Ascending aorta (tissue), 2 donors: ENCODE measurements around the gene SUB1. TPM values are rescaled to one million over a fixed set of nuclear protein-coding genes. Genes with fewer than 3 reads are reported as not detected.
"Not testable (repeated sequence)": the region's sequence is repeated elsewhere in the genome, so short reads cannot be mapped to it uniquely, and the experiment has no call there.

Experiments
- DNase-seq, 2 donors: peaks; one replicate each; pipeline ENCODE4 v3.0.0-alpha.2; 2019; ENCODE audit warnings: low spot score in 2 of 2
- H3K27ac ChIP-seq, 2 donors: fragments of 200-600 bp; sonication (generic); one replicate each; pipeline ENCODE4 v1.5.1; 2016 to 2017; ENCODE audit warnings: mild to moderate bottlenecking in 1 of 2
- H3K27me3 ChIP-seq: fragments of 200-600 bp; sonication (generic); one replicate; pipeline ENCODE4 v1.5.1; 2017
- H3K36me3 ChIP-seq, 2 donors: fragments of 200-600 bp; sonication (generic); one replicate each; pipeline ENCODE4 v1.5.1; 2016
- H3K4me1 ChIP-seq, 2 donors: fragments of 200-600 bp; sonication (generic); one replicate each; pipeline ENCODE4 v1.5.1; 2016 to 2017; ENCODE audit warnings: mild to moderate bottlenecking in 1 of 2
- H3K4me3 ChIP-seq, 2 donors: fragments of 200-600 bp; sonication (generic); one replicate each; pipeline ENCODE4 v1.5.1; 2016 to 2017; ENCODE audit warnings: mild to moderate bottlenecking in 1 of 2
- H3K9me3 ChIP-seq, 2 donors: fragments of 200-600 bp; sonication (generic); one replicate each; pipeline ENCODE4 v1.5.1; 2016
- CTCF ChIP-seq, 3 experiments: fragments of 200-600 bp in 2 of 3; fragments of 450-650 bp in 1 of 3; sonication (generic) in 2 of 3; IDR thresholded peaks; one replicate each; pipeline ENCODE4 v1.5.1; 2016 to 2019; ENCODE audit warnings: antibody characterized with exemption in 3 of 3, mild to moderate bottlenecking in 1 of 3, moderate library complexity in 1 of 3
- intact Hi-C: fragments of 100-400 bp; cut with DNase I; formaldehyde crosslinking; loops from one replicate; pipeline ENCODE4 v1.15.1; 2023
- total RNA-seq: library from RNA; depleted of rRNA; stranded (reverse); fragments of >200 nt; gene quantifications from one replicate; pipeline ENCODE4 v1.1.0, GENCODE V29; 2016

The SUB1 gene
- total RNA-seq, 1 donor from 2014 or later, result 103 TPM

DNA sequence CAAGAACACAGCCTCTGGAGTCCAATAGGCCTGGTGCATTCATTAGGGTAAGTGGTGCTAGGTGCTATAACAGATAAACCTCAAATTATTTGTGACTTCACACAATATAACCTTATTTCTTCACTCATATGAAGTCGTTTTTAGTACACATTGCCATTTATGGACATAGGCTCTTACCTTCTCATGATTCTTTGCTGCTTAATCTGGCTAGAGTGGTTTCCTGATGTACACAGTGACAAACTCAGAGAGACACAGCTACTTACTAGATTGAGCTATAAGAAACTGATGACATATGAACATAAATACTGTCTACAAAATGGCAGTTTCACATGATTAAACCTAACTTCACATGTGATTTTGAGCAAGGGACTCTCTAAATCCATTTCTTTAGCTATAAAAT lies 14.2 kb upstream of the SUB1 start:
- no peak overlapping the region for H3K27ac ChIP-seq
- TF ChIP-seq CTCF (IDR thresholded peaks at IDR 0.05), result no peak
- H3K36me3 ChIP-seq, result no peaks in the 10 kb centered on the region
- no peaks in the 10 kb centered on the region for H3K27me3 ChIP-seq
- no peak for DNase-seq
- no peaks in the 10 kb centered on the region for H3K4me1 ChIP-seq
- H3K9me3 ChIP-seq, result no peaks in the 10 kb centered on the region
- no peak overlapping the region for H3K4me3 ChIP-seq
- intact Hi-C loops, result no loop called here

- Histone ChIP-seq H3K27me3 (no peaks in the 10 kb centered on the region), H3K4me1 (no peaks in the 10 kb centered on the region), H3K9me3 (no peaks in the 10 kb centered on the region), H3K4me3 (no peak overlapping the region), H3K36me3 (no peaks in the 10 kb centered on the region), H3K27ac (no peak overlapping the region)
- intact Hi-C loops, result no loop called here
- no peak for TF ChIP-seq CTCF (IDR thresholded peaks at IDR 0.05)
- no peak for DNase-seq
Measured at GRCh38 chr5:32572778-32573480, 12.4 kb upstream of the SUB1 start.

- H3K27me3 ChIP-seq, H3K4me1 ChIP-seq, H3K9me3 ChIP-seq, H3K4me3 ChIP-seq, DNase-seq, intact Hi-C loops, H3K27ac ChIP-seq, H3K36me3 ChIP-seq: not testable (repeated sequence)
Measured at GRCh38 chr5:32573481-32573854, 11.9 kb upstream of the SUB1 start.

GRCh38 chr5:32574540-32575175 lies 10.7 kb upstream of the SUB1 start:
- Histone ChIP-seq H3K4me3 (no peak overlapping the region), H3K27ac (no peak overlapping the region), H3K4me1 (no peaks in the 10 kb centered on the region), H3K36me3 (no peaks in the 10 kb centered on the region), H3K27me3 (no peaks in the 10 kb centered on the region), H3K9me3 (no peaks in the 10 kb centered on the region)
- no peak for TF ChIP-seq CTCF (IDR thresholded peaks at IDR 0.05)
- no peak for DNase-seq
- intact Hi-C loops, result no loop called here

GRCh38 chr5:32578363-32578762 lies 7.0 kb upstream of the SUB1 start:
- Histone ChIP-seq H3K27me3 (no peaks in the 10 kb centered on the region), H3K36me3 (no peaks in the 10 kb centered on the region), H3K27ac (no peak overlapping the region), H3K9me3 (no peaks in the 10 kb centered on the region), H3K4me1 (no peaks in the 10 kb centered on the region), H3K4me3 (no peak overlapping the region)
- intact Hi-C loops, result no loop called here
- TF ChIP-seq CTCF (IDR thresholded peaks at IDR 0.05), result no peak
- DNase-seq, result no peak

GRCh38 chr5:32578764-32579163 lies 6.6 kb upstream of the SUB1 start:
- Histone ChIP-seq H3K4me1 (no peaks in the 10 kb centered on the region), H3K4me3 (no peak overlapping the region), H3K9me3 (no peaks in the 10 kb centered on the region), H3K27ac (no peak overlapping the region), H3K36me3 (no peaks in the 10 kb centered on the region), H3K27me3 (no peaks in the 10 kb centered on the region)
- intact Hi-C loops, result no loop called here
- no peak for DNase-seq
- no peak for TF ChIP-seq CTCF (IDR thresholded peaks at IDR 0.05)
